Upper lobe of right lung (tissue), 1 donor: ENCODE measurements around the gene GSDME. TPM values are rescaled to one million over a fixed set of nuclear protein-coding genes. Genes with fewer than 3 reads are reported as not detected.
A peak's percentile ranks its signal among the peaks of the same experiment; 100 is the strongest.

Source experiments
- ATAC-seq: fragments of 200-7000 bp; cut with Tn5 transposase; one replicate; pipeline ENCODE4 v1.9.1; 2020; ENCODE audit warnings: mild to moderate bottlenecking, moderate library complexity
- DNase-seq: peaks from one replicate; pipeline ENCODE4 v3.0.0-alpha.2; 2020
- H3K27ac ChIP-seq: fragments of 200-600 bp; one replicate; pipeline ENCODE4 v1.8.0; 2022
- H3K27me3 ChIP-seq: fragments of 200-600 bp; one replicate; pipeline ENCODE4 v1.8.0; 2022; ENCODE audit warnings: mild to moderate bottlenecking
- H3K36me3 ChIP-seq: fragments of 200-600 bp; one replicate; pipeline ENCODE4 v1.8.0; 2022
- H3K4me1 ChIP-seq: fragments of 200-600 bp; one replicate; pipeline ENCODE4 v1.8.0; 2022
- H3K4me3 ChIP-seq: fragments of 200-600 bp; one replicate; pipeline ENCODE4 v1.8.0; 2022; ENCODE audit warnings: mild to moderate bottlenecking
- H3K9me3 ChIP-seq: fragments of 200-600 bp; one replicate; pipeline ENCODE4 v1.8.0; 2022
- intact Hi-C: fragments of 100-400 bp; cut with DNase I; formaldehyde crosslinking; loops from one replicate; pipeline ENCODE4 v1.11.0; 2022
- total RNA-seq: library from RNA; stranded (reverse); fragmentation: NEBNext Ultra II Directional; extraction: Animal tissue kit (Norgen Biotek cat#: 25700); gene quantifications from one replicate; pipeline ENCODE4 v1.2.1, GENCODE V29; 2021
- TF ChIP-seq, protein P1 (sequence below): fragments of 200-600 bp; IDR thresholded peaks from one replicate; pipeline ENCODE4 v1.8.0; 2022; ENCODE audit warnings: antibody characterized with exemption
- donor health status: DM: no; HTN: yes; CAD: no; lungs with severe emphysema.

Gene GSDME
- total RNA-seq, 1 donor from 2014 or later, result 13.4 TPM

- ATAC-seq (no peak), DNase-seq (no peak)
- Histone ChIP-seq H3K27ac (no peak overlapping the region), H3K36me3 (no peaks in the 10 kb centered on the region), H3K4me1 (no peaks in the 10 kb centered on the region), H3K9me3 (no peaks in the 10 kb centered on the region), H3K4me3 (no peak overlapping the region), H3K27me3 (no peaks in the 10 kb centered on the region)
- TF ChIP-seq, protein P1, sequence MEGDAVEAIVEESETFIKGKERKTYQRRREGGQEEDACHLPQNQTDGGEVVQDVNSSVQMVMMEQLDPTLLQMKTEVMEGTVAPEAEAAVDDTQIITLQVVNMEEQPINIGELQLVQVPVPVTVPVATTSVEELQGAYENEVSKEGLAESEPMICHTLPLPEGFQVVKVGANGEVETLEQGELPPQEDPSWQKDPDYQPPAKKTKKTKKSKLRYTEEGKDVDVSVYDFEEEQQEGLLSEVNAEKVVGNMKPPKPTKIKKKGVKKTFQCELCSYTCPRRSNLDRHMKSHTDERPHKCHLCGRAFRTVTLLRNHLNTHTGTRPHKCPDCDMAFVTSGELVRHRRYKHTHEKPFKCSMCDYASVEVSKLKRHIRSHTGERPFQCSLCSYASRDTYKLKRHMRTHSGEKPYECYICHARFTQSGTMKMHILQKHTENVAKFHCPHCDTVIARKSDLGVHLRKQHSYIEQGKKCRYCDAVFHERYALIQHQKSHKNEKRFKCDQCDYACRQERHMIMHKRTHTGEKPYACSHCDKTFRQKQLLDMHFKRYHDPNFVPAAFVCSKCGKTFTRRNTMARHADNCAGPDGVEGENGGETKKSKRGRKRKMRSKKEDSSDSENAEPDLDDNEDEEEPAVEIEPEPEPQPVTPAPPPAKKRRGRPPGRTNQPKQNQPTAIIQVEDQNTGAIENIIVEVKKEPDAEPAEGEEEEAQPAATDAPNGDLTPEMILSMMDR, result no peak
- intact Hi-C loops, result no loop called here
Measured at GRCh38 chr7:24788961-24789576, 31.8 kb upstream of the GSDME start.

DNA sequence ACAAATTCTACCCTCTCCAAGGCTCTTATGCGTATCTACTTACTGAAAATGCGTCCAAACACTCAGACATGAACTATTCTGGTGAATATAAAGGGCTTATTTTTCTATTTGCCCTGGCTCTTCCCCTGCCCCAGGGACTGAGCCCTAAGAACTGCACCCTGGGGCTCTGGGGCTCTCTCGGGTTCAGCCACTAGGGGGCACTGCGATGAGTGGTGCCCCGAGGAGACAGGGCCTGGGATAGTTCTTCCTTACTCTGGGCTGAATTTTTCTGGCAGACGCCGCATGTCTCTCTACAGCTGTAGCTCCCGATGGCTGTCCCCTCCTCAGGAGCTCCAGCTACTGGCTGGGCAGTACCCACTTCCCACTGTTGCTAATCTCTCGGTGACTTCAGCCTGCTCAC, 30.8 kb upstream of the GSDME start:
- ATAC-seq (no peak), DNase-seq (no peak)
- Histone ChIP-seq H3K4me3 (no peak overlapping the region), H3K36me3 (no peaks in the 10 kb centered on the region), H3K27ac (no peak overlapping the region), H3K4me1 (no peaks in the 10 kb centered on the region), H3K9me3 (no peaks in the 10 kb centered on the region), H3K27me3 (no peaks in the 10 kb centered on the region)
- TF ChIP-seq, protein P1, result peak; percentile 34
- intact Hi-C loops, result no loop called here

- Histone ChIP-seq H3K27ac (no peak overlapping the region), H3K4me3 (no peak overlapping the region), H3K9me3 (no peaks in the 10 kb centered on the region), H3K27me3 (no peaks in the 10 kb centered on the region), H3K4me1 (no peaks in the 10 kb centered on the region), H3K36me3 (no peaks in the 10 kb centered on the region)
- intact Hi-C loops, result no loop called here
- TF ChIP-seq, protein P1, result no peak
- DNase-seq, result no peak
- peak; percentile 92 for ATAC-seq
Measured at GRCh38 chr7:24786941-24787340, 29.7 kb upstream of the GSDME start.

GRCh38 chr7:24786306-24786705, 29.0 kb upstream of the GSDME start:
- no peak overlapping the region for H3K27ac ChIP-seq
- intact Hi-C loops, result no loop called here
- no peaks in the 10 kb centered on the region for H3K4me1 ChIP-seq
- DNase-seq (no peak), ATAC-seq (peak; percentile 54)
- H3K4me3 ChIP-seq, result no peak overlapping the region
- H3K9me3 ChIP-seq, result no peaks in the 10 kb centered on the region
- no peaks in the 10 kb centered on the region for H3K36me3 ChIP-seq
- no peaks in the 10 kb centered on the region for H3K27me3 ChIP-seq
- TF ChIP-seq, protein P1, result no peak

DNA sequence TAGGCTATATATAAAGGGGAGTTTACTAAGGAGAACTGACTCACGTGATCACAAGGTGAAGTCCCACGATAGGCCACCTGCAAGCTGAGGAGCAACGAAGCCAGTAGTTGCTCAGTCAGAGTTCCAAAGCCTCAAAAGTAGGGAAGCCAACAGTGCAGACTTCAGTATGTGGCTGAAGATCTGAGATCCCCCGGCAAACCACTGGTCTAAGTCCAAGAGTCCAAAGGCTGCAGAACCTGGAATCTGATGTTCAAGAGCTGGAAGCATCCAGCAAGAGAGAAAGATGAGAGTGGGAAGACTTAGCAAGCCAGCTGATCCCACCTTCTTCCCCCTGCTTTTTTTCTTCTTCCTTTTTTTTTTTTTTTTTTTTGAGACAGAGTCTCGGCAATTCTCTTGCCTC, 27.0 kb upstream of the GSDME start:
- no peak for DNase-seq
- TF ChIP-seq, protein P1, result no peak
- ATAC-seq, result no peak

GRCh38 chr7:24783698-24784097, 26.4 kb upstream of the GSDME start:
- TF ChIP-seq, protein P1, result no peak
- DNase-seq (no peak), ATAC-seq (no peak)
- Histone ChIP-seq H3K27me3 (no peaks in the 10 kb centered on the region), H3K4me3 (no peak overlapping the region), H3K4me1 (no peaks in the 10 kb centered on the region), H3K9me3 (no peaks in the 10 kb centered on the region), H3K27ac (no peak overlapping the region), H3K36me3 (no peaks in the 10 kb centered on the region)
- intact Hi-C loops, result no loop called here

More for the DNA sequence above, 27.0 kb upstream of the GSDME start:
- H3K27me3 ChIP-seq, result no peaks in the 10 kb centered on the region
- intact Hi-C loops, result no loop called here
- H3K9me3 ChIP-seq, result no peaks in the 10 kb centered on the region
- no peaks in the 10 kb centered on the region for H3K36me3 ChIP-seq
- H3K4me1 ChIP-seq, result no peaks in the 10 kb centered on the region
- H3K27ac ChIP-seq, result no peak overlapping the region
- H3K4me3 ChIP-seq, result no peak overlapping the region
